Sigmoid colon (tissue), 7 donors: ENCODE measurements around the gene SPRR4. TPM values are rescaled to one million over a fixed set of nuclear protein-coding genes. Genes with fewer than 3 reads are reported as not detected.

Source experiments
- DNase-seq: peaks from one replicate; pipeline ENCODE4 v3.0.0-alpha.2; 2019
- H3K27ac ChIP-seq, 4 donors: fragments of 200-600 bp; sonication (generic); one replicate each; pipeline ENCODE4 v1.5.1; 2016 to 2019; ENCODE audit warnings: mild to moderate bottlenecking in 1 of 4
- H3K27me3 ChIP-seq, 3 donors: fragments of 200-600 bp; sonication (generic); one replicate each; pipeline ENCODE4 v1.5.1; 2019; ENCODE audit warnings: mild to moderate bottlenecking in 1 of 3
- H3K36me3 ChIP-seq, 4 donors: fragments of 200-600 bp; sonication (generic); one replicate each; pipeline ENCODE4 v1.5.1; 2016 to 2019
- H3K4me1 ChIP-seq, 4 donors: fragments of 200-600 bp; sonication (generic); one replicate each; pipeline ENCODE4 v1.5.1; 2017 to 2019
- H3K4me3 ChIP-seq, 4 donors: fragments of 200-600 bp; sonication (generic); one replicate each; pipeline ENCODE4 v1.5.1; 2017 to 2019; ENCODE audit warnings: mild to moderate bottlenecking in 2 of 4, moderate library complexity in 1 of 4
- H3K9me3 ChIP-seq, 4 donors: fragments of 200-600 bp in 3 of 4; sonication (generic) in 3 of 4; one replicate each; pipeline versions ENCODE4 v1.5.1 to v1.6.1; 2013 to 2019
- CTCF ChIP-seq, 4 experiments: fragments of 450-650 bp in 3 of 4; fragments of 200-600 bp in 1 of 4; IDR thresholded peaks; one replicate each; pipeline ENCODE4 v1.5.1; 2016 to 2019; ENCODE audit warnings: antibody characterized with exemption in 4 of 4, mild to moderate bottlenecking in 3 of 4, moderate library complexity in 2 of 4
- EP300 ChIP-seq, 4 donors: sonication (generic); formaldehyde crosslinking; IDR thresholded peaks; one replicate each; pipeline ENCODE4 v1.6.1; 2017; ENCODE audit warnings: antibody characterized with exemption in 4 of 4
- POLR2A ChIP-seq, 2 donors: fragments of 450-650 bp; IDR thresholded peaks; one replicate each; pipeline ENCODE4 v1.6.1; 2016; ENCODE audit warnings: antibody characterized with exemption in 2 of 2, mild to moderate bottlenecking in 2 of 2, moderate library complexity in 2 of 2
- POLR2AphosphoS5 ChIP-seq, 4 donors: sonication (generic); formaldehyde crosslinking; IDR thresholded peaks; one replicate each; pipeline ENCODE4 v1.6.1; 2017; ENCODE audit warnings: antibody characterized with exemption in 4 of 4
- WGBS, 2 donors: extraction: QIAGEN DNeasy Blood & Tissue Kit; methylation state at CpG; one replicate each; pipeline ENCODE4 v1.1.7; 2013; 5-methylcytosine and 5-hydroxymethylcytosine counted together
- intact Hi-C: fragments of 100-400 bp; cut with DNase I; formaldehyde crosslinking; loops from one replicate; pipeline ENCODE4 v1.15.1; 2023
- polyA plus RNA-seq, 3 donors: library from polyadenylated mRNA; stranded (reverse); fragments of 200-250 nt; gene quantifications; one replicate each; pipeline ENCODE4 v1.2.3, GENCODE V29; 2013
- total RNA-seq, 4 donors: library from RNA; depleted of rRNA; stranded (reverse); fragments of >200 nt; gene quantifications; one replicate each; pipeline ENCODE4 v1.1.0, GENCODE V29; 2016
- donor health status: healthy with polysubstance abuse.
- donor health status: Bipolar disorder and iron deficiency.
- donor health status: healthy.

Gene SPRR4
- total and polyA plus RNA-seq, 7 donors, result not detected

GRCh38 chr1:152986578-152986977 lies 16.1 kb downstream of the SPRR4 start:
- intact Hi-C loops, result no loop called here
- Histone ChIP-seq H3K4me3 (no peak overlapping the region), H3K36me3 (no peaks in the 10 kb centered on the region), H3K9me3 (no peaks in the 10 kb centered on the region), H3K27ac (no peak overlapping the region), H3K27me3 (no peaks in the 10 kb centered on the region), H3K4me1 (no peaks in the 10 kb centered on the region)
- WGBS, 2 donors, result 87 to 91% methylated on average over 2 of the region's 2 CpGs
- TF ChIP-seq EP300 (IDR thresholded peaks at IDR 0.05) (no peak), POLR2AphosphoS5 (IDR thresholded peaks at IDR 0.05) (no peak), POLR2A (IDR thresholded peaks at IDR 0.05) (no peak), CTCF (IDR thresholded peaks at IDR 0.05) (no peak)
- DNase-seq, result no peak

GRCh38 chr1:152993186-152993585 lies 22.7 kb downstream of the SPRR4 start:
- Histone ChIP-seq H3K27ac (no peak overlapping the region), H3K27me3 (no peaks in the 10 kb centered on the region), H3K4me1 (no peaks in the 10 kb centered on the region), H3K4me3 (no peak overlapping the region), H3K9me3 (no peaks in the 10 kb centered on the region), H3K36me3 (no peaks in the 10 kb centered on the region)
- TF ChIP-seq POLR2AphosphoS5 (IDR thresholded peaks at IDR 0.05) (no peak), POLR2A (IDR thresholded peaks at IDR 0.05) (no peak), CTCF (IDR thresholded peaks at IDR 0.05) (no peak), EP300 (IDR thresholded peaks at IDR 0.05) (no peak)
- no peak for DNase-seq
- WGBS, 2 donors, result 72 to 81% methylated on average over 6 of the region's 6 CpGs
- intact Hi-C loops, result no loop called here

- 41 to 48% methylated on average over 1 of the region's 1 CpG for WGBS, 2 donors
- intact Hi-C loops, result no loop called here
- no peak for TF ChIP-seq EP300 (IDR thresholded peaks at IDR 0.05)
- no peak for TF ChIP-seq POLR2A (IDR thresholded peaks at IDR 0.05)
- TF ChIP-seq POLR2AphosphoS5 (IDR thresholded peaks at IDR 0.05), result no peak
- no peak for TF ChIP-seq CTCF (IDR thresholded peaks at IDR 0.05)
These were observed 25.4 kb downstream of the SPRR4 start for GRCh38 chr1:152995842-152996241.

GRCh38 chr1:152996633-152997400 lies 26.4 kb downstream of the SPRR4 start:
- Histone ChIP-seq H3K27me3 (no peaks in the 10 kb centered on the region), H3K36me3 (no peaks in the 10 kb centered on the region), H3K4me3 (no peak overlapping the region), H3K9me3 (no peaks in the 10 kb centered on the region), H3K4me1 (no peaks in the 10 kb centered on the region), H3K27ac (no peak overlapping the region)
- no peak for TF ChIP-seq CTCF (IDR thresholded peaks at IDR 0.05)
- no peak for TF ChIP-seq POLR2AphosphoS5 (IDR thresholded peaks at IDR 0.05)
- TF ChIP-seq EP300 (IDR thresholded peaks at IDR 0.05), result no peak
- TF ChIP-seq POLR2A (IDR thresholded peaks at IDR 0.05), result no peak
- intact Hi-C loops, result no loop called here
- DNase-seq, result no peak
- WGBS, 2 donors, result 18 to 24% methylated on average over 5 of the region's 5 CpGs

More at GRCh38 chr1:152995842-152996241, 25.4 kb downstream of the SPRR4 start:
- DNase-seq, result no peak
- no peak overlapping the region for H3K27ac ChIP-seq
- H3K9me3 ChIP-seq, result no peaks in the 10 kb centered on the region
- no peak overlapping the region for H3K4me3 ChIP-seq
- no peaks in the 10 kb centered on the region for H3K27me3 ChIP-seq
- H3K36me3 ChIP-seq, result no peaks in the 10 kb centered on the region
- no peaks in the 10 kb centered on the region for H3K4me1 ChIP-seq

- no peaks in the 10 kb centered on the region for H3K9me3 ChIP-seq
- H3K36me3 ChIP-seq, result no peaks in the 10 kb centered on the region
- H3K4me3 ChIP-seq, result no peak overlapping the region
- no peaks in the 10 kb centered on the region for H3K27me3 ChIP-seq
- intact Hi-C loops, result no loop called here
- no peak for TF ChIP-seq CTCF (IDR thresholded peaks at IDR 0.05)
- no peak for TF ChIP-seq EP300 (IDR thresholded peaks at IDR 0.05)
- no peak for TF ChIP-seq POLR2AphosphoS5 (IDR thresholded peaks at IDR 0.05)
- TF ChIP-seq POLR2A (IDR thresholded peaks at IDR 0.05), result no peak
- DNase-seq, result no peak
- H3K4me1 ChIP-seq, result no peaks in the 10 kb centered on the region
- no peak overlapping the region for H3K27ac ChIP-seq
- 21 to 35% methylated on average over 7 of the region's 7 CpGs for WGBS, 2 donors
These were observed 27.5 kb downstream of the SPRR4 start for GRCh38 chr1:152997901-152998300.
